Erythroblast (primary cell): Measurements from ENCODE around the gene ZSWIM3.

Experiments used
- DNase-seq, 2 experiments: peaks; one replicate each; lab custom pipeline; 2025; lab: John Stamatoyannopoulos, UW
- GATA1 ChIP-seq: IDR thresholded peaks from 2 replicates; pipeline ENCODE4 v1.6.1; 2011; ENCODE audit warnings: low read depth, mild to moderate bottlenecking, control low read depth, low read length, moderate library complexity
- POLR2A ChIP-seq: IDR thresholded peaks from 2 replicates; pipeline ENCODE4 v1.6.1; 2011; ENCODE audit warnings: mild to moderate bottlenecking, low read length

ZSWIM3 gene

GRCh38 chr20:45840700-45841198 lies 16.7 kb upstream of the ZSWIM3 start:
- TF ChIP-seq POLR2A (no peak), GATA1 (no peak)
- no peak for DNase-seq

GRCh38 chr20:45841407-45842129 lies 15.8 kb upstream of the ZSWIM3 start:
- DNase-seq, result no peak
- TF ChIP-seq GATA1 (no peak), POLR2A (no peak)

- no peak for DNase-seq
Measured at GRCh38 chr20:45842169-45842812, 15.1 kb upstream of the ZSWIM3 start.

DNA sequence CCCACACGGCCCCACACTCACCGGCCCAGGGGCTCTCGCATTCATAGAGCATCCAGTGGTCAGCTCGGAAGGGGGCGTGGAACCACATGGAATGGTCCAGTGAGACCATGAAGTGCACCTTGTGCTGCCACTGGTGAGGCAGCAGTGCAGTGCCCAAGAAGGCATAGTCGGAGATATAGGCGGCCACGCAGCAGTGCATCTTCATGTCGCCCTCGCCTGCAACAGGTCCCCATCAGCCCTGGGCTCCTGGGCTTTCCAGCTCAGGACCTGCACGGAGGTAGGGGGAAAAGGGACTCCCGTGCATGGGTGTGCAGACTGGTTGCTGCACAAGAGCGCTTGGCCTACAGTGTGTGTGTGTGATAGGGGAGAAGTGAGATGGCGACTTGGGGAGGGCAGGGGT lies 13.9 kb upstream of the ZSWIM3 start:
- DNase-seq, result no peak
- no peak for TF ChIP-seq POLR2A
- TF ChIP-seq GATA1, result no peak

More at GRCh38 chr20:45842169-45842812, 15.1 kb upstream of the ZSWIM3 start:
- TF ChIP-seq POLR2A (no peak), GATA1 (no peak)

DNA sequence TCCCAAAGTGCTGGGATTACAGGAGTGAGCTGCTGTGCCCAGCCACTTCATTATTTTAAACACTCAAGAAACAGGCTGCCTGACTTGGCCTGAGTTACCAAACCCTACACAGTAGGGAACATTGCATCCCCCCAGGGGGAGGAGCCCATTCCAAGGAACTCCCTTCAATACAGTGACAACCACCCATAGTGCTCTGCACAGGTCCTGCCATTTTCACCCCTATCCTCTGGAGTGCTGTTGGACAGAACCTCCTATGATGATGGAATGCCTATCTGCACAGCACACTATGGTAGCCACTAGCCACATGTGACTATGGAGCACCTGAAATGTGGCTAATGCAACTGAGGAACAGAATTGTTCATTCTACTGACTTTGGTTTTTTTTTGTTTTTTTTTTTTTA lies 12.0 kb upstream of the ZSWIM3 start:
- no peak for TF ChIP-seq POLR2A
- no peak for TF ChIP-seq GATA1
- no peak for DNase-seq

DNA sequence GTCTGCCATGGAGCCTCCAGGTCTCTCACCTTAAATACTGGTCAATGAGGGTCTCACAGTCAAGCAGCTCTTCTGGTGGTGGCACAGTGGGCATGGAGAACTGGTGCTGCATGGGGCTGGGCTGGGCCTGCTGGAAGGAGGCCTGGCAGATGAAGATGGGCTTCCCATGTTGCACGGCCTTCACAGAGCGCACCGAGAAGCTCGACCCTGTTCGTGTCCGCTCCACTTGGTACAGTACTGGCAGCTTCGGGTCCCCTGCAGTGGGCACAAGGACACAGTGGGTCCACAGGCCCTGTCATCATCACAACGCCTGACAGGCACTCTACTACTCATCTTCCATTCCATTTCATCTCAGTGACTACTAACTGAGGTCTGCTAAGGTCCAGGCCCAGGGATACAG lies 9.0 kb upstream of the ZSWIM3 start:
- TF ChIP-seq POLR2A (no peak), GATA1 (no peak)
- DNase-seq, result no peak

DNA sequence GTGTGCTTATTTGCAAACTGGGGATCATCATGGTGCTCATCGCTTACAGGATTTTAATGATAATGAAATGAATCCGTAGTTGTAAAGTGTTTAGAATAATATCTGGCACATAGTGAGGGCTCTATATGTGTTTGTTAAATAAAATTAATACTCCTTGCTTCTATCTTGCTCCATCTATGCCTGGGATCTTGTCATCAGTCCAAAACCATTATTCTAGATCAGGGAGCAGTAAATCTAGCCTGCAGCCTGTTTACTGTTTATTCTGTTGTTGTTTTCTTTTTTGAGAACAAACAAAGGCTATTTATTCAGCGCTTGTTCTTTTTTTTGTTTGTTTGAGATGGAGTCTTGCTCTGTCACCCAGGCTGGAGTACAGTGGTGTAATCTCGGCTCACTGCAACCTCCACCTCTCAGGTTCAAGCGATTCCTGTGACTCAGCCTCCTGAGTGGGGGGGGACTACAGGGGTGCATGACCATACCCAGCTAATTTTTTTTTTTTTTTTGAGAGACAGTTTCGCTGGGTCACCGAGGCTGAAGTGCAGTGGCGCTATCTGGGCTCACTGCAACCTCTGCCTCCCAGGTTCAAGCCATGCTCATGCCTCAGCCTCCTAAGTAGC lies 8.3 kb upstream of the ZSWIM3 start:
- TF ChIP-seq POLR2A, result no peak
- TF ChIP-seq GATA1, result no peak

DNA sequence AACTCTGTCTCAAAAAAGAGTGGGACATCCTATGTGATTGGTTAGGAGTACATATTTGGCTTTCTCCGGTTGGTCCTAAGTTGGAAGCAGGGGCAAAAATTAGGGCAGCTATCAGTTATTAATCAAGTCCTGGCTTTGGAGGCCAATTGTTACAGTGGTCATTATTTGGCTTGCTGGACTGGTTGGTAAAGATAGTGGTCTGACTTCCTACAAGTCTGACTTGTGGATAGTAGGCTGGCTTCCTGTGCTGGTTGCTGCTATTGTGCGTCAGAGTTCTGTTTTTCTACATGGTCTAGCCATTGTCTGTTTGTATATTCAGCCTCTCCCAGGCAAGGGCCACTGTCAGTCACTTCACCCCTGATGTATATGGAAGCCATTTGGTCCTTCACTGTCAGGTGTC lies 7.2 kb upstream of the ZSWIM3 start:
- TF ChIP-seq POLR2A (no peak), GATA1 (no peak)
- peak in 1 of 2 experiments; percentile 21 for DNase-seq

More for the DNA sequence above, 8.3 kb upstream of the ZSWIM3 start:
- no peak for DNase-seq

DNA sequence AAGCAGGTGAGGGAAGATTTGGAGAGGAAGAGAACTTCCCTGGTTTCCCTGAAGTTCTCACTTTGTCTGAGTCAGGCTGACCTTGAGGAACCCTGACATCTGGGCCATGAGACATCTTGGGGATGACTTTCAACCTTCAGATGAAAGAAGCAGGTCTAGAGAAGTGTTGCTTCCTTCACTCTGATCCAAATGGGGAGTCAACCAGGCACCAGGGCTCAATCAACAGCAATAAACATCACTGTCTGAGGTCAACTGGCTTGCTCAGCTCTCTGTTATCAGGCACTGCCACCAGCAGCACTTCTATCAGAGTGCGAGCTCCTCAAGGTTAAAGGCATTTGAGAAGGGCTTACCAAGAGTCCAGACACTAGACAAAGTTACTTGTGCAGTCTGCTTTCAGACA lies 6.5 kb upstream of the ZSWIM3 start:
- peak; percentile 91 to 94 for DNase-seq
- TF ChIP-seq POLR2A (peak; percentile 28), GATA1 (peak; percentile 12)

DNA sequence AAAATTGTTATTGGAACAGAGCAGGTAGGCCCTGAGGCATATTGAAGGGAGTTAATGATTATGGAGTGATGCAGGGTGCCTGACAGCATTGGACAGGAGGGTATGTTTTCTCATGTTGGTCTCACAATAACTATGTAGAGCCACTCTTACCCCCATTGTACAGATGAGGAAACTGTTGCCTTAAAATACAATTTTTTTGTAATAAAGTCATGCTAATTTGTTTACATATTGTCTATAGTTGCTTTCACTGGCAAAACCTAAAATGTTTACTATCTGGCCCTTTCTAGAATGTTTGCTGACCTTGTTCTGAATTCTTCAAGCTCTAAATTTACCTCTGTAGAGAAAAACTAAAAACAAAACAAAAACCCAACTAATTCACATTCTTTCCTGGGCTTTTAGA lies 5.9 kb upstream of the ZSWIM3 start:
- TF ChIP-seq GATA1, result no peak
- no peak for TF ChIP-seq POLR2A
- DNase-seq, result no peak

GRCh38 chr20:45852326-45852725 lies 5.1 kb upstream of the ZSWIM3 start:
- DNase-seq, result peak; percentile 36 to 57
- no peak for TF ChIP-seq POLR2A
- no peak for TF ChIP-seq GATA1

- DNase-seq, result no peak
- no peak for TF ChIP-seq GATA1
Measured at GRCh38 chr20:45853484-45853883, 3.9 kb upstream of the ZSWIM3 start.

GRCh38 chr20:45857882-45858216 lies 435 bp downstream of the ZSWIM3 start:
- no peak for DNase-seq
- no peak for TF ChIP-seq POLR2A
- no peak for TF ChIP-seq GATA1

- no peak for DNase-seq
- TF ChIP-seq GATA1, result no peak
- no peak for TF ChIP-seq POLR2A
Measured at GRCh38 chr20:45859916-45860315, 2.5 kb downstream of the ZSWIM3 start.

GRCh38 chr20:45860560-45861220 lies 3.3 kb downstream of the ZSWIM3 start:
- no peak for DNase-seq
- TF ChIP-seq GATA1 (no peak), POLR2A (no peak)
